Epithelial cell of prostate (primary cell): ENCODE measurements around the gene TTC14.
A peak's percentile ranks its signal among the peaks of the same experiment; 100 is the strongest.
"Not testable (repeated sequence)": the region's sequence is repeated elsewhere in the genome, so short reads cannot be mapped to it uniquely, and the experiment has no call there.

ENCODE experiments used
- DNase-seq: peaks from one replicate; pipeline ENCODE4 v3.0.0-alpha.2; 2011; ENCODE audit warnings: low read depth, low spot score
- H3K27ac ChIP-seq: fragments of 450-650 bp; 2 replicates; pipeline ENCODE4 v1.5.1; 2017; ENCODE audit warnings: mild to moderate bottlenecking

TTC14 gene, protein sequence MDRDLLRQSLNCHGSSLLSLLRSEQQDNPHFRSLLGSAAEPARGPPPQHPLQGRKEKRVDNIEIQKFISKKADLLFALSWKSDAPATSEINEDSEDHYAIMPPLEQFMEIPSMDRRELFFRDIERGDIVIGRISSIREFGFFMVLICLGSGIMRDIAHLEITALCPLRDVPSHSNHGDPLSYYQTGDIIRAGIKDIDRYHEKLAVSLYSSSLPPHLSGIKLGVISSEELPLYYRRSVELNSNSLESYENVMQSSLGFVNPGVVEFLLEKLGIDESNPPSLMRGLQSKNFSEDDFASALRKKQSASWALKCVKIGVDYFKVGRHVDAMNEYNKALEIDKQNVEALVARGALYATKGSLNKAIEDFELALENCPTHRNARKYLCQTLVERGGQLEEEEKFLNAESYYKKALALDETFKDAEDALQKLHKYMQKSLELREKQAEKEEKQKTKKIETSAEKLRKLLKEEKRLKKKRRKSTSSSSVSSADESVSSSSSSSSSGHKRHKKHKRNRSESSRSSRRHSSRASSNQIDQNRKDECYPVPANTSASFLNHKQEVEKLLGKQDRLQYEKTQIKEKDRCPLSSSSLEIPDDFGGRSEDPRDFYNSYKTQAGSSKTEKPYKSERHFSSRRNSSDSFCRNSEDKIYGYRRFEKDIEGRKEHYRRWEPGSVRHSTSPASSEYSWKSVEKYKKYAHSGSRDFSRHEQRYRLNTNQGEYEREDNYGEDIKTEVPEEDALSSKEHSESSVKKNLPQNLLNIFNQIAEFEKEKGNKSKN

DNA sequence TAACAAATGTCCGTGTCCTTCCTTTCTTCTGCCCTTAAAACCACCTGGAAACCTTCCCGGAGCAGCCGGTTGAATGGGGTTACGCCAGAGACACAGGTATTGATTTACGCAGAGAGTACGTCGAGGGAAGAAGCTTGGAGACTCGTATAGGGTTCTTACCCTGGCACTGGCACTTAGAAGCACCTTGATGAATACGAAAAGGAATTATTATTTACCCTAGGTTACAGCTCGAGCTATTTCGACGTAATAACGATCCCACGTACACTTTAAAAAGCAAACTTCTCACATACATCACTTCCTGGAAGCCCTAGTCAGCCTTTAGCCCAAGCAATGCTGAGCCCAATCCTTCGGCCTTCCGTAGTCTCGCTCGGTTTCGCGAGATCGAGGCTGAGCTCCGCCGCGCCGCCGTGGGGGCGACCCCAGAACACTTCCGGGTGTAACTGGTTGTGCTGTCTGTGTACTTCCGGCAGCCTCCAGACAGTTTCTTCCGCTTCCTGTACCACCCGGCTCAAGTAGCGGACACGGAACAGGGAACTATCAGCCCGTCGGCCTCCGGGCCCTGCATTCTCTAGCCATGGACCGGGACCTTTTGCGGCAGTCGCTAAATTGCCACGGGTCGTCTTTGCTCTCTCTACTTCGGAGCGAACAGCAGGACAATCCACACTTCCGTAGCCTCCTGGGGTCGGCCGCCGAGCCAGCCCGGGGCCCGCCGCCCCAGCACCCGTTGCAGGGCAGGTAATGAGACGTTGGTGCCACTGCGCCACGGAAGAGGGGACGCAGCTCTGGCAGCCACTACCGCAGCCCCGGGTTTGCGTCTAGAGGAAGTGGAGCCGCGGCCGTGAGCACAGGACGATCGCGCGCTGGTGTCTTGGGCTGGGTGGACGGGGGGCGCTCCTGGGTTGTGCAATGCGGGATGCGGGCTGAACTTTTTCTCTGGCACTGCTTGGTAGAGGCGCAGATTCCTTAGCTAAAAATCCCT lies at the start of gene TTC14:
Gene TTC14, plus strand, starts transcription at position 476 of the 979 bp plus-strand sequence. Its CDS starts 99 bp downstream, at position 575.
- peak within 1 kb of the TSS; percentile 82 for H3K27ac ChIP-seq
- DNase-seq: peak; percentile 80

DNA sequence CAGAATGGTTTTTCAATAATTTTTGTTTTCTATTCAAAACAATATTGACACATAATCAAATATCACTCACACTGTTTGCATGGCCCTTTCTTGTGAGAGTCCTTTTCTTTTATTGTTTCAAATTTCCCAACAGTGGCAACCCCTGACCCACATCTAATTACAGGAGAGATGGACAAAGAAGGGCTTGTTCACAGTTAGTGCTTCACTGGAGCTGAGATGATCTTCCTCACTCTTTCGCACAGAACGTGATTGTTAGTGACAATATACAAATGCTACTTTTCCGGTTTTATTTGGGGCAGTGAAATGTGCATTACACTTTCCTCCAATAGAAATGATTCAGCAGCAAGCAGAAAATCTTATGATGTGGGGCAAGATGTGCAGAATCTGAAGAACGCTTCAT lies 38.6 kb upstream of the TTC14 start:
- DNase-seq: no peak
- H3K27ac ChIP-seq: no peak overlapping the region

DNA sequence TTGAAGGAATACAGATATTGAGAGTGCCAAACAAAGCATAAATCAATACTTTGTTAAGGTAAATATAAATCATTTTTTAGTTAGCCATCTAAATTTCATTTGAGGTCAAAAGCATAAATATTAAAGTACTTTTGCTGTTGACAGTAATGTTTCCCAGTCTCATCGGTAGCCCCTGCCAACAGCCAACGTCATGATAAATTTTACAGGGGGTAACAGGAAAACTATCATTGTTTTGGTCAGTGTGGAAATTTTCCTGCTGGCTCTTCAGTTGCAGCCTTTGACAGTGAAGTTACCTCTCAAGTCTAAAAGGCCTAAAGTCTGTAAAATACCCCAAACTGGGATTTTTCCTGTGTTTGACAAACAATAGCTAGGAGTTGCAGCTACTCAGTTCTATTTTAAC lies 37.3 kb upstream of the TTC14 start:
- no peak overlapping the region for H3K27ac ChIP-seq
- no peak for DNase-seq

DNA sequence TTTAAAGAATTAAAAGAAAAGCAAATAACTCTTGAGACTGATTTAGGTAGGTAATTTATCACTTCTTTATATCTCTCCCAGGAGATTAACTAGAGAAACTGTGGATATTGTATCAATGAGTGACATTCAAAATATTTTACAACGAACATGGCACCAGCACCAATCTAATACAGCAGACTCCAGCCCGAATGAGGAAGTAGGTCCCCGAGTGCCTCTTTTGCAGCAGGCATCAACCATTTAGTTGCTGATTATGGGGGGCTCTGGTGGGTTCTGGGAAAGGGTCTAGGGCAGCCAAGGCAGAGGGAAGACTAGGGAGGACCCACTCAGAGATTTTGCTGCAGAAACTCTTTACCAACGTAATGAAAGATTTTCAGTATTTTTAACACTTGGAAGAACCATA lies 31.7 kb upstream of the TTC14 start:
- H3K27ac ChIP-seq: no peak overlapping the region
- no peak for DNase-seq

DNA sequence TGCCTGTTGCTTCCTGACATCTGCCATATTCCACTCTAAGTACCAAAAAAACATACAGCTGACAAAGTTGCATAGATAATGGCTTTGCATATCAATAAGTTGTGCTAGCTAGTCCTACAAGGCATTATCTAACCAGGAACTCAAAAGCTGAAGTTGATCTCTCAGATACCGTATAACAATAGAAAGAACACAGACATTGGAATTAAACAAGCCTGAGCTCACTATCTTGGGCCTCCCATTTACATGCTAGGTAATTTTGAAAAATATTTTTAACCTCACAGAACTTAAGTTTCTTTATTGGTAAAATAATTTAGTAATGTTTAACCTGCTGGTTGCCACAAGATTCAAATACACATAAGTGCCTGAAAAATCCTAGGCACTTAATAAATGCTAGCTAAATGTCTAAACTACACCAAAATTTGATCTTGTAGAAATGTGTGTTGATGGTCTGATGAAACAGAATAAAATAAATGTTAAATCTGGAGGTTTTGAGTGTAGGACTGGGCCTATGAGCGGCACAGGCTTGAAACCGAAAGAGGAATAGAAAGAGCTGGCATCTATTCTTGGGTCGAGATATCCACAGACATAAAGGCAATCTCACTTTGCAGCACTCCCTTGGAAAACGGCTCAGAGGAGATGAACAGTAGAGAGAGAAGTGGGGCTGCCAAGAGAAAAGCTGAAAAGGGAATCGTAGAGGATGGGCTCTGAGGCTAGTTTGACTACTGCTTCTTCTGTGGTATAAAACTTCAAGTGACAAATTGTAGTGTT lies 29.9 kb upstream of the TTC14 start:
- no peak overlapping the region for H3K27ac ChIP-seq
- no peak for DNase-seq

DNA sequence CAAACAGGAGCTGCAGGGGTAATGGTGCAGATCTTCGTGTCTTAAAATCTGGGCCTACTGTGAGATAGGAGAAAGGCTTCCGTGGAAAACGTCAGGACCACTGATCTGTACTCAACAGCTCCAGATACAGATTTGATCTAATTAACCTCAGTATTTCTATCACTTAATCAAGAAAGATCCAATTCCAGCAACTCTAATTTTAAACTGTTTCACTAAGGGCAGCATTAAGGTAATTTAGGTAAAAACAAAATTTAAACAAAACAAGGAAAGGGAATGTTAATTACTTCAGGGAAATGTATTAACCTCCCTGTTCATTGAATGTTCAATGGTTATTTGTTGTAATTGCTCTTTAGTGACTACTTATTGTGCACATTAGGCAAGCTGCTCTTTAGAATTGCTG lies 26.4 kb upstream of the TTC14 start:
- no peak overlapping the region for H3K27ac ChIP-seq
- DNase-seq: no peak

DNA sequence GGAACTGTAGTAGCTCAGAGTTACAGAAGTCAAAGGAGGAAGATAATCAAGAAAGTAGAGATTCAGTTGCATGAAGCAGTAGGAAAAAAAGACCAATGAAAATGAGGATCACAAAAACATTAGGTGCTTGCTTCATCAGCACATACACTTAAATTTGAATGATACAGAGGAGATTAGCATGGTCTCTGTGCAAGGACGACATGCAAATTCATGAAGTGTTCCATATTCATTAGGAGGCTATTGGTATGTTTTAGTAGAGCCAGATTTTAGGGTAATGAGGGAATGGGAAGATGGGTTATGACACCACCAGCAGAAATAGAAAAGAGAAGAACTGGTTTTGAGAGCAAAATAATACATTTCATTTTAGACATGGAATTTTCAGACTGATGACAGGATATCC lies 21.0 kb upstream of the TTC14 start:
- DNase-seq: no peak
- no peak overlapping the region for H3K27ac ChIP-seq

DNA sequence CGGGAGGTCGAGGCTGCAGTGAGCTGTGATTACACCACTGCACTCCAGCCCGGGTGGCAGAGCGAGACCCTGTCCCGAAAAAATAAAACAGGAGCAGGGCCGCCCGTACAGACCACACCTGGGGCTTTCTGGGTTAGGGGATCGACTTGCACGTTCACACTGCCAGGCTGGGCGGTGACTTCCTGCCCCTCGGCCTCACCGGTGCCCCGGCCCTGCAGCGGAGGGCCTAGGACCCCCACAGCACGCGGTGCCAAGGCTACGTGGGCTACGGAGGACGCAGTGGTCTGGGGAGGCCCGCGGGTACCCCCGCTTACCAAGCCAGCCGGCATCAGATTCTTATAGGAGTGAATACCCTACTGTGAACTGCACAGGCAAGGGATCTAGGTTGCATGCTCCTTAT lies 11.6 kb upstream of the TTC14 start:
- no peak overlapping the region for H3K27ac ChIP-seq
- no peak for DNase-seq

DNA sequence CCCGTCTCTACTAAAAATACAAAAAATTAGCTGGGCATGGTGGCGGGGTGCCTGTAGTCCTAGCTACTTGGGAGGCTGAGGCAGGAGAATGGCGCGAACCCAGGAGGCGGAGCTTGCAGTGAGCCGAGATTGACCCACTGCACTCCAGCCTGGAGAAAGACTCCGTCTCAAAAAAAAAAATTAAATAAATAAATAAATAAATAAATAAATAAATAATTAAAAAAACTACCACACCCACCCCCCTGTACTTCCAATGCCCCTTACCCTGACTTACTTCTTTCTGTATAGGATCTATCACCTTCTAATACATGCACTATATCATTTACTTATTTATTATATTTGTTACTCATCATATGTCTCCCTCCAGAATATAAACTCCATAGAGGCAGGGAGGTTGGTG lies 8.3 kb upstream of the TTC14 start:
- not testable (repeated sequence) for DNase-seq, H3K27ac ChIP-seq

DNA sequence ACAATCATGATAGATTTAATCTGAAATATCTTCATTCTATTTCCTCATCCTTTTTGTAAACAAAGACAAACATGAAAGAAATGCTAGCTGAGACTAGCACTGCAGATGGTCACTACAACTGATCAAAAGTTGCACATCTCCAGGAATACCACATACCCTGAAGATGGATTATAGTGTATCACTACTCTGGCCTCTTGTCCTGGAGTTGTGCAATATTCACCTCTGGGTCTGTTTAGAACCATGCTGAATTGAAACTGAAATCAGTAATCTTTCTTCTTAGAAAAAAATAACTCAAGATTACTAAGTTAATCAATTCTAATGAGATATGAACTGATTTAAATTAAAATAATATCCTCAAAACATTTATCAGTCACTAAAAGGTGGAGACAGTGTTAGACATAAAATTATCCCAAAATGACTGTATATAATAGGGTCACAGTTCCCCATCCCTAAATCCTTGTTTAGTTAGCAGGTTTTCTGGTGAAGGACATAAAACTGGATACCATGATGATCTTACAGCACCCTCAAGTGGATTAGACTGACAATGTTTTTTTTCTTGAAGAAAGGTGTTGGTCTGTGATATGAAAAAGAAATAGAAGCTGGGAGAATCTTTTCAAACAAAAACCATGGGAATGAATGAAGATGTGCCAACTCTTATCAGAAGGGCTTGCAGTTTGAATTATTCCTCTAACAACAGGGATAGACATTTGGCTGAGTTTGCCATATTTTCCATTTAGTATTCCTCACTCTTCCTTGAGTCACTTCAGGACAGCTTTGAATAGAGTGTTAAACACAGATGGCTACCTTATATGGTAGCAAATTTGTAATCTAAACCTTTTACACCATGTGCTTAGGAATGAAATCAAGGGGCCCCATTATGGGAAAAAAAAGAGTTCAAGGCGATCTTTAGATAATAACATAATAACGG lies 7.1 kb upstream of the TTC14 start:
- H3K27ac ChIP-seq: peak overlapping the region; percentile 5
- no peak for DNase-seq

DNA sequence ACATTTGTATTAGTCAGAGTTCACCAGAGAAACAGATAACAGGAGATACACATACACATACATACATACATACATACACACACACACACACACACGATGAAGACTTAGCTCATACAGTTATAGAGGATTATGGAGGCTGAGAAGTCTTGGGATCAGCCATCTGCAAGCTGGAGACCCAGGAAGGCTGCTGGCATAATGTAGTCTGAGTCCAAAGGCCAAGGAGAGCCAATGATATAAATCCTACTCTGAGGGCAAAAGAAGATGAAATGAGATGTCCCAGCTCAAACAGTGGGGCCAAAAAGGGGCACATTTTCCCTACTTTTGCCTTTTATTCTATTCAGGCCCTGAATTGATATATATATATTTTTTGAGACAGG lies 6.4 kb upstream of the TTC14 start:
- DNase-seq: no peak
- H3K27ac ChIP-seq: no peak overlapping the region

DNA sequence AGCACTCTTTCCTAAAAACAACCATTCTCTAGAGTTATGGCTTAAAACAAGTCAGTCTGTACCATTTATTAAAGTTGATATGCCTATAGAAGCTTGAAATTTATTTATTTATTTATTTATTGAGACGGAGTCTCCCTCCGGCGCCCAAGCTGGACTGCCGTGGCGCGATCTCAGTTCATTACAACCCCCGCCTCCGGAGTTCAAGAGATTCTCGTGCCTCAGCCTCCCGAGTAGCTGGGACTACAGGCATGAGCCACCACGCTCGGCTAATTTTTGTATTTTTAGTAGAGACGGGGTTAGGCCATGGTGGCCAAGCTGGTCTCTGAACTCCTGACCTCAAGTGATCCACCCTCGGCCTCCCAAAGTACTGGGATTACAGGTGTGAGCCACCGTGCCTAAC lies 1.5 kb upstream of the TTC14 start:
- DNase-seq: no peak
- H3K27ac ChIP-seq: no peak overlapping the region

DNA sequence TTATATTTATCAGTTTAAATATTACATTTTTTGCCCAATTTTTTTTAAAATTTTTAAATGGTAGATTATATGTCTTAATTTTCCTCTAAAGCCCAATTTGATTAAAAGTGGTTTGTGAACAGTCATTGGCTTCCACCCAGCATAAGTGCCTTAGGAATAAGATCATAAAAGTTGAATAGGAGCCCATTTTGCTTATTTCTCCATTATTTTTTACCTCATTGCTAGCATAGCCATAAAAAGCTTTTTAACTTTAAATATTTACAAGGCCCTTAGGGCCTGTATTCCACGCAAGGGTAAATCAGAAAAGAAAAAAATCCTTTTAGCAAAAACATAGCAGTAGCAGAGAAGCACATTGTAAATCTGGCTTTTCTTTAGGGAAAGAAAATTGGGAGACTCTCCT lies 9.0 kb downstream of the TTC14 start:
- no peak overlapping the region for H3K27ac ChIP-seq
- no peak for DNase-seq

DNA sequence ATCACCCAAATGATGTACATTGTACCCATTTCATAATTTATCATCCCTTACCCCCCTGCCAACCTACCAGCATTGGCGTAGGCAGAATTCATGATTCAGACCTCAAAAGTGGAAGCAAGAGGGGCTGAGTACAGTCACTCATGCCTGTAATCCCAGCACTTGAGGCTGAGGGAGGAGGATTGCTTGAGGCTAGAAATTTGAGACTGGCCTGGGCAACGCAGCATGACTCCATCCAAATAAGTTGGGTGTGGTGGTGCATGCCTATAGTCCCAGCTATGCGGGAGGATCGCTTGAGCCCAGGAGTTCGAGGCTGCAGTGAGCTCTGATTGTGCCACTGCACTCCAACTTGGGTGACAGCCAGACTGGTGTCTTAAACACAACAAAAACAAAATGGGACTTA lies 10.4 kb downstream of the TTC14 start:
- no peak for DNase-seq

DNA sequence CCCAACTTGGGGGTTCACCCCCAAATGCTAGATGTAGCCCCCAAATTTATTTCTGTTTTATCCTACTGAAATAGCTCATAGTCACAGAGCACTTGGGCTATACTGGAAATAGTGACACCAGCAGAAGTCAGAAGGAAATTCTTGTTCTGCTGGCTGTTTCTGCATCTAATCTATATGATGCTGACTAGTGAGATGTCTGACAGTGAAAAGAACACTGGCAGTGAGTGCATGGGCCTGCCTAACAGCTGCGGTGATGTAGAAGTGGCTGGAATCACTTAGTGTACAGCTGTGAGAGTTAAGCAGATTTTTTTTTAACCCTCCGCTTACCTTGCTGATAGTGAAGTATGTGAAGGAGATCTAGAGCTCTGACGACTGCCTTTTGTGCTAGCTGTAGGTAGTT lies 14.0 kb downstream of the TTC14 start:
- H3K27ac ChIP-seq: no peak overlapping the region
- no peak for DNase-seq

More for the DNA sequence above, 10.4 kb downstream of the TTC14 start:
- H3K27ac ChIP-seq: no peak overlapping the region

DNA sequence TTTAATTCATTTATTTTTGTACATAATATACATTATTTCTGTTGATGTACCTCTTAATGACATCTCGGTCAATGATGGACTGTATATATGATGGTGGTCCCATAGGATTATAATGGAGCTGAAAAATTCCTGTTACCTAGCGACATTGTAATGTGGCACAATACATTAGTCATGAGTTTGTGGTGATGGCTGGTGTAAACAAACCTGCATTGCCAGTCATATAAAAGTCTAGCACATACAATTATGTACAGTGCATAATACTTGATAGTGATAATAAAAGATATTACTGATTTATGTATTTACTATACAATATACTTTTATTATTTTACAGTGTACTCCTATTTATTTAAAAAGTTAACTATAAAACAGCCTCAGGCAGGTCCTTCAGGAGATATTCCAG lies 15.1 kb downstream of the TTC14 start:
- DNase-seq: no peak
- no peak overlapping the region for H3K27ac ChIP-seq

DNA sequence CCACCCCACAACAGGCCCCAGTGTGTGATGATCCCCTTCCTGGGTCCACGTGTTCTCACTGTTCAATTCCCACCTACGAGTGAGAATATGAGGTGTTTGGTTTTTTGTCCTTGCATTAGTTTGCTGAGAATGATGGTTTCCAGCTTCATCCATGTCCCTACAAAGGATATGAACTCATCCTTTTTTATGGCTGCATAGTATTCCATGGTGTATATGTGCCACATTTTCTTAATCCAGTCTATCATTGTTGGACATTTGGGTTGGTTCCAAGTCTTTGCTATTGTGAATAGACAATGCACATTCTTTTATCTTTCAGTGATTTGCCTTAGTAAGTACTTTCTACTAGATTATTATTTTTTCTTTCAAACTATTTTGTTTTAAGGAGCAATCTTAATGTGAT lies 16.6 kb downstream of the TTC14 start:
- H3K27ac ChIP-seq, DNase-seq: not testable (repeated sequence)

DNA sequence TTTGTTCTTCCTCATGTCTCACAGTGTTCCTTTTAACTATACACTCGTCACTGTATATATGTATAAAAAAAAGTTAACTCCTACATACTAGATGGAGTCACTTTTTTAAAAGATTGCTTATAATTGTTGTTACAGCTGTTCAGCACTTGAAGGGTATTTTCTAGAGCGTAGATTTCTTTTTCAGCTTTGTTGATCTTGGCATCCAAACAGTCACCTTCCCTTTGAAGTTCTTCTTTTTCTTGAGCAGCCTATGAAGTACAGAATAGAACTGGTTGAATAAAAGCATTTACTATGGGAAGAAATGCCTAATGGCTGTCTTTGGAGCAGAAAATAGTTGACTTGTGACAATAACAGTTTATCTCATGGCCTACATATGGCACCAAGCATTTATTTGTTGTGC lies 17.8 kb downstream of the TTC14 start:
- no peak overlapping the region for H3K27ac ChIP-seq

DNA sequence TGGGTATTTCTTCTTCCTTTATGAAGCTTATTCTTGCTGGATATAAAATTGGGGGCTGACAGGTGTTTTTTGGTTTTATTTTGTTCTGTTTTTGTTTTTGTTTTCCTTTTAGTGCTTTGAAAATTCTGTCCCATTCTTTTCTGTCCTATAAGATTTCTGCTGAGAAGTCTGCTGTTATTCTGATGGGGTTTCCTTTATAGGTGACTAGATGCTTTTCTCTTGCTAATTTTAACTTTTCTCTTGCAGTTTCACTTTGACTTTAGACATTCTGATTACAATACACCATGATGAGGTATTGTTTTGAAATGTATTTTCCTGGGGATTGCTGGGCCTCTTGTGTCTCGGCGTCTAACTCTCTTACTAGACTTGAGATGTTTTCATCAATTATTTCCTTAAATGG lies 22.8 kb downstream of the TTC14 start:
- no peak overlapping the region for H3K27ac ChIP-seq
- no peak for DNase-seq

More for the DNA sequence above, 17.8 kb downstream of the TTC14 start:
- no peak for DNase-seq
